ENCODE measurements around the gene DTWD2. TPM values are rescaled to one million over a fixed set of nuclear protein-coding genes. Genes with fewer than 3 reads are reported as not detected.
"Not testable (repeated sequence)": the region's sequence is repeated elsewhere in the genome, so short reads cannot be mapped to it uniquely, and the experiment has no call there.

The DTWD2 gene
- total RNA-seq, 4 donors from 2014 or later = 2.8 to 7.1 (median 3.4) TPM

DNA sequence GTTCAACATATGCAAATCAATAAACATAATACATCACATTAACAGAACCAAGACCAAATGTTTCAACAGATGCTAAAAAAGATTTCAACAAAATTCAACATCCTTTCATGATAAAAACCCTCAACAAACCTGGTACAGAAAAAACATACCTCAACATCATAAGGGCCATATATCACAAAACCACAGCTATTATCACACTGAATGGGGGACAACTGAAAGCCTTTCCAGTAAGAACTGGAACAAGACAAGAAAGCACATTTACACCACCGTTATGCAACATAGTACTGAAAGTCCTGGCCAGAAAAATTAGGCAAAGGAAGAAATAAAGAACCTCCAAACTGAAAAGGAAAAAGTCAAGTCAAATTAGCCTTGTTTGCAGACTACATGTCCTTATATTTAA lies 93.6 kb downstream of the DTWD2 start:
- ATAC-seq (ENCODE audit: low FRiP score) = no peak
- TF ChIP-seq, protein P1, sequence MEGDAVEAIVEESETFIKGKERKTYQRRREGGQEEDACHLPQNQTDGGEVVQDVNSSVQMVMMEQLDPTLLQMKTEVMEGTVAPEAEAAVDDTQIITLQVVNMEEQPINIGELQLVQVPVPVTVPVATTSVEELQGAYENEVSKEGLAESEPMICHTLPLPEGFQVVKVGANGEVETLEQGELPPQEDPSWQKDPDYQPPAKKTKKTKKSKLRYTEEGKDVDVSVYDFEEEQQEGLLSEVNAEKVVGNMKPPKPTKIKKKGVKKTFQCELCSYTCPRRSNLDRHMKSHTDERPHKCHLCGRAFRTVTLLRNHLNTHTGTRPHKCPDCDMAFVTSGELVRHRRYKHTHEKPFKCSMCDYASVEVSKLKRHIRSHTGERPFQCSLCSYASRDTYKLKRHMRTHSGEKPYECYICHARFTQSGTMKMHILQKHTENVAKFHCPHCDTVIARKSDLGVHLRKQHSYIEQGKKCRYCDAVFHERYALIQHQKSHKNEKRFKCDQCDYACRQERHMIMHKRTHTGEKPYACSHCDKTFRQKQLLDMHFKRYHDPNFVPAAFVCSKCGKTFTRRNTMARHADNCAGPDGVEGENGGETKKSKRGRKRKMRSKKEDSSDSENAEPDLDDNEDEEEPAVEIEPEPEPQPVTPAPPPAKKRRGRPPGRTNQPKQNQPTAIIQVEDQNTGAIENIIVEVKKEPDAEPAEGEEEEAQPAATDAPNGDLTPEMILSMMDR (IDR thresholded peaks at IDR 0.05) = no peak

DNA sequence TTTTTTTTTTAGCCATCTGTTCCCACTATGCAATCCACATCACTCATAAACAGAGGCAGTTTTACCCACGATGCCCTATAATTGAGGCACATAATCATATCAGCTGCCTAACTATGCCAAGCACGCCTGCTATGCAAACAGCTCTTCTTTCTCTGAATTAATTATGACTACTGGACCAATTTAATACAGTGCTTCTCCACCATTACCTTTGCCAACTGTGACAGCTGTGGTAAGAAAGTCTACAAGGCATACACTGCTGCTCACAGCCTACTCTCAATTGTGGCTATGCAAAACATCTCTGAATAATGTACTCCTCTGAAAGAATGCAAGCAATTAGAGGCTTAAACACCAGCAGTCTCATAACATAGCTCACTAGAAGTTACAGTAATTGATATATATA lies 97.1 kb downstream of the DTWD2 start:
- ATAC-seq (ENCODE audit: low FRiP score) (no peak), DNase-seq (ENCODE audit: low spot score) (no peak)

More for the DNA sequence above, 93.6 kb downstream of the DTWD2 start:
- no peak for DNase-seq (ENCODE audit: low spot score)

DNA sequence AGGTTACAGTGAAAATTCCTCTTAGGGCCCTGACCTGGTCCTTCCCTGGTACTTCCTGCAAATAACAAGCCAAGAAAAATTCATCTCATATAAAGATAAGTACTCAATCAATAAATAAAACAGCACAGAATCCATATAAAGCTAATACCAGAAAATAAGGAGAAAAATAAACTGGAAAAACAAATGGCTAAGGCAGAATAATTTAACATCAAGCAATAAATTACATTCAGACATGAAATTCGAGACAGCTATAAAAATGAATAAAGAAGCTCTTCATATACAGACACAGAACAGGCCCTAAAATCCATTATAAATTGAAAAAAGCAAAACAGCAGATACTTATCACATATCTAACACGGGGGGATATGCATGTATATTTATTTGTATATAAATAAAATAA lies 99.2 kb downstream of the DTWD2 start:
- TF ChIP-seq, protein P1 (IDR thresholded peaks at IDR 0.05) = no peak
- DNase-seq (ENCODE audit: low spot score) (no peak), ATAC-seq (ENCODE audit: low FRiP score) (no peak)

More for the DNA sequence above, 97.1 kb downstream of the DTWD2 start:
- TF ChIP-seq, protein P1 (IDR thresholded peaks at IDR 0.05) = no peak

DNA sequence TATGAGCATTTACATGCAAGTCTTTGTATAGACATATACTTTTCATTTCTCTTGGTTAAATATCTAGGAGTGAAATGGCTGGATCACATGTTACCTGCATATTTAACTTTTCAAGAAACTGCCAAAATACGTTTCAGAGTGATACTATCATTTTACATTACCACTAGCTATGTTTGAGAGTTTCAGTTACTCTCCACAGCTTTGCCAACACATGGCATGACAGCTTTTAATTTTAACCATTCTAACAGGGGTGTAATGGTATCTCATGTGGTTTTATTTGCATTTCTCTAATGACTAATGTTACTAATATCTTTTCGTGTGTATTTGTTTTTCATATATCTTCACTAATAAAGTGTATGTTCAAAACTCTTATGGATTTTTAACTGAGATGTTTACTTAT lies 99.8 kb downstream of the DTWD2 start:
- DNase-seq (ENCODE audit: low spot score) (no peak), ATAC-seq (ENCODE audit: low FRiP score) (no peak)
- TF ChIP-seq, protein P1 (IDR thresholded peaks at IDR 0.05) = no peak

DNA sequence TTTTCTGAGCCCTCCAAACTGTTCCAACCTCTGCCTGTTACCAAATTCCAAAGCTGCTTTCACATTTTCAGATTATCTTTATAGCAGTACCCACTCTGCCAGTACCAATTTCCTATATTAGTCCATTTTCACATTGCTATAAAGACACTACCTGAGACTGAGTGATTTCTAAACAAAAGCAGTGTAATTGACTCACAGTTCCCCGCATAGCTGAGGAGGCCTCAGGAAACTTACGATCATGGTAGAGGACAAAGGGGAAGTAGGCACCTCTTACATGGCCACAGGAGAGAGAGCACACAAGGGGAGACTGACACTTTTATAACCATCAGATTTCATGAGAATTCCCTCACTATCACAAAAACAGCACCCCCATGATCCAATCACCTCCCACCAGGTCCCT lies 105.0 kb downstream of the DTWD2 start:
- ATAC-seq (ENCODE audit: low FRiP score) = no peak
- TF ChIP-seq, protein P1 (IDR thresholded peaks at IDR 0.05) = no peak
- DNase-seq (ENCODE audit: low spot score) = no peak

DNA sequence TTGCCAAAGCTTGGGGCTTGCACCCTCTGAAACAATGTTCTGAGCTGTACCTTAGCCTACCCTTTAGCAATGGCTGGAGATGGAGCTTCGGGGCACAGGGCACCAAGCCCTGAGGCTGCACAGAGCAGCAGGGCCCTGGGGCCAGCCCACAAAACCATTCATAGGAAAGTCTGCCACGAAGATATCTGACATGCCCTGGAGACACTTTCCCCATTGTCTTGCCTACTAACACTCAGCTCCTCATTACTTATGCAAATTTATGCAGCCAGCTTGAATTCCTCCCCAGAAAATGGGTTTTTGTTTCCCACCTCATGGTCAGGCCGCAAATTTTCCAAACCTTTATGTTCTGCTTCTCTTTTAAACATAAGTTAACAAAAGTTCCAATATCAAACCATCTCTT lies 105.7 kb downstream of the DTWD2 start:
- no peak for ATAC-seq (ENCODE audit: low FRiP score)
- TF ChIP-seq, protein P1 (IDR thresholded peaks at IDR 0.05) = no peak

DNA sequence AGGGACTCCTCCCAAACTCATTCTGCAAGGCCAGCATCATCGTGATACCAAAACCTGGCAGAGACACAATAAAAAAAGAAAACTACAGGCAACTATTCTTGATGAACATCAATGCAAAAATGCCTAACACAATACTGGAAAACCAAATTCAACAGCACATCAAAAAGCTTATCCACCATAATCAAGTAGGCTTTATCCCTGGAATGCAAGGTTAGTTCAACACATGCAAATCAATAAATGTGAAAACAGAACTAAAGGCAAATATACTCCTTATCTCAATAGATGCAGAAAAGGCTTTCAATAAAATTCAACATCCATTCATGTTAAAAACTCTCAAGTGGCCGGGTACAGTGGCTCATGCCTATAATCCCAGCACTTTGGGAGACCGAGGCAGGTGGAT lies 111.5 kb downstream of the DTWD2 start:
- not testable (repeated sequence) for DNase-seq (ENCODE audit: low spot score); ATAC-seq (ENCODE audit: low FRiP score)

More for the DNA sequence above, 105.7 kb downstream of the DTWD2 start:
- no peak for DNase-seq (ENCODE audit: low spot score)

DNA sequence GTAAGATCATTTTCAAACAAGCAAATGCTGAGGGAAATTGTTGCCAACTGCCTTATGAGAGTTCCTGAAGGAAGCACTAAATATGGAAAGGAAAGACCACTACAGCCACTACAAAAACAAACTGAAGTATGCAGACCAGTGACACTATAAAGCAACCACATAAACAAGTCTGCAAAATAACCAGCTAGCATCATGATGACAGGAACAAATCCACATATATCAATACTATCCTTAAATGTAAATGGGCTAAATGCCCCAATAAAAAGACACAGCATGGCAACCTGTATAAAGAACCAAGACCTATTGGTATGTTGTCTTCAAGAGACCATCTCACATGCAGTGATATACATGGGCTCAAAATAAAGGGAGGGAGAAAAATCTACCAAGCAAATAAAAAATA lies 113.2 kb downstream of the DTWD2 start:
- TF ChIP-seq, protein P1 (IDR thresholded peaks at IDR 0.05) = no peak
- ATAC-seq (ENCODE audit: low FRiP score) (no peak), DNase-seq (ENCODE audit: low spot score) (no peak)

All from omental fat pad (tissue), 4 donors.